Bone marrow (tissue), 2 donors: ENCODE data around the gene SPATA24.
A peak's percentile ranks its signal among the peaks of the same experiment; 100 is the strongest.
"Not testable (repeated sequence)": the region's sequence is repeated elsewhere in the genome, so short reads cannot be mapped to it uniquely, and the experiment has no call there.

ENCODE experiments used
- DNase-seq, 2 donors: peaks; one replicate each; lab custom pipeline; 2025; lab: John Stamatoyannopoulos, UW

The SPATA24 gene, protein sequence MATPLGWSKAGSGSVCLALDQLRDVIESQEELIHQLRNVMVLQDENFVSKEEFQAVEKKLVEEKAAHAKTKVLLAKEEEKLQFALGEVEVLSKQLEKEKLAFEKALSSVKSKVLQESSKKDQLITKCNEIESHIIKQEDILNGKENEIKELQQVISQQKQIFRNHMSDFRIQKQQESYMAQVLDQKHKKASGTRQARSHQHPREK

DNA sequence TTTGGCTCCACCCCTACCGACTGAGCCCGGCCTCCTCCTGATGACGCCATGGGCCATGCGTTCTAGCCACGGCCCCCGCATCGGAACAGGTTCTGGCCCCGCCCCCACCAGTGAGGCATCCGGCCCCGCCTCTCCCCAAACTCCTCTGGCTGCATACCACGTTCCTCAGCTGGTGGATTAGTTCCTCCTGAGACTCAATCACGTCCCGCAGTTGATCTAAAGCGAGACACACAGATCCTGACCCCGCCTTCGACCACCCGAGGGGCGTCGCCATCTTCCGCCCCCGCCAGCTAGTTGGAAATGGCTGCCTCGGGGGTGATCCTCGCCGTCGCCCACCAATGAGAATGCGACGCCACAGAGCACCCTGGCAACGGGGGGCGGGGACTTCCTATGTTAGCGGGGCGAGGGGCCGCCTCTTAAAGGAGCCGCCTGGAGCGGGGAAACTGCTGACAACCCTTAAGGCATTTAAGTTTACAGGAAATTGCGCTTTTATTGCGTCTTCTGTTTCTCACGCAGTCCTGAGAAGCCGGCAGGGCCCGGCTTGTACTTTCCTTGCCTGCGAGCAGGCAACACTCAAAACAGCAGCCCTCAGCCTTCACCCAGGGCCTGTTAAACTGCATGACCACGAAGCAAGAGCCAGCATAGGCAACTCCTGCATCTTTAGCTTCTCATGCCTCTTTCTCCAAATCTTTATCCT is at the start of gene SPATA24:
TSS of gene SPATA24 (minus strand) at position 303 of the 697 bp plus-strand sequence. CDS start at position 274, 29 bp downstream.
- DNase-seq, result peak; percentile 91 to 95

DNA sequence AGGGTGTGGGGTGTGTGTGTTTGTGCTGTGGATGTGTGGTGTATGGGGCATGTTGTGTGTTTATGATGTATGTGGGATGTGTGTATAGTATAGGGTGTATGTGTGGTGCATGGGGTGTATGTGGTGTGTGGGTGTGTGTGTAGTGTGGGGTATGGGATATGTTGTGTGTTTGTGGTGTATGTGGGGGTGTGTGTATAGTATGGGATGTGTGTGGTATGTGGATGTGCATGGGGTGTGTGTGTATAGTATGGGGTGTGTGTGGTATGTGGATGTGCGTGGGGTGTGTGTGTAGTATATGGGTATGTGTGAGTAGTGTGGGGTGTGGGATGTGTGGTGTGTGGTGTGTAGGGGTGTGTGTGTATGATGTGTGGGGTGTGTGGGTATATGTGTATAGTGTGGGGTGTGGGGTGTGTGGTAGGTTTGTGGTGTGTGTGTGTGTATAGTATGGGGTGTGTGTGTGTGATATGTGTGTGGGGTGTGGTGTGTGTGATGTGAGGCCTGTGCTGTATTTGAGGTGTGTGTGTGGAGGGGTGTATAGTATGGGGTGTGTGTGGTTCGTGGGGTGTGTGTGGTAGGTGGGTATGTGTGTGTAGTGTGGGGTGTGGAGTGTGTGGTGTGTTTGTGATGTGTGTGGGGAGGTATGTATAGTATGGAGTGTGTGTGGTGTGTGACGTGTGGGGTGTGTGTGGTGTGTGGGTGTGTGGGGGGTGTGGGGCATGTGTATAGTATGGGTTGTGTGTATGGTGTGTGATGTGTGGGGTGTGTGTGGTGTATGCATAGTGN is 48.2 kb upstream of the SPATA24 start:
- no peak for DNase-seq

DNA sequence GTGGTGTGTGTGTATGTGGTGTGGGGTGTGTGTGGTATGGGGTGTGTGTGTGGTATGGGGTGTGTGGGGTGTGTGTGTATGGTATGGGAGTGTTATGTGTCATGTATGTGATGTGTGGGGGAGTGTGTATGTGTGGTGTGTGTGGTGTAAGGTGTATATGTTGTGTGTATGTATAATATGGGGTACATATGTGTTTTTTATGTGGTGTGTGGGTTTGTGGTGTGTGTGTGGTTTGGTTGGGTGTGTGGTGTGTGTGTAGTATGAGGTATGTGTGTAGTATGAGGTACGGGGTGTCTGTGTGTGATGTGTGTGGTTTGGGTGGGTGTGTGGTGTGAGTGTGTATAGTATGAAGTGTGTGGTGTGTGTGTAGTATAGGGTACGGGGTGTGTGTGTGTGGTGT is 47.3 kb upstream of the SPATA24 start:
- no peak for DNase-seq

DNA sequence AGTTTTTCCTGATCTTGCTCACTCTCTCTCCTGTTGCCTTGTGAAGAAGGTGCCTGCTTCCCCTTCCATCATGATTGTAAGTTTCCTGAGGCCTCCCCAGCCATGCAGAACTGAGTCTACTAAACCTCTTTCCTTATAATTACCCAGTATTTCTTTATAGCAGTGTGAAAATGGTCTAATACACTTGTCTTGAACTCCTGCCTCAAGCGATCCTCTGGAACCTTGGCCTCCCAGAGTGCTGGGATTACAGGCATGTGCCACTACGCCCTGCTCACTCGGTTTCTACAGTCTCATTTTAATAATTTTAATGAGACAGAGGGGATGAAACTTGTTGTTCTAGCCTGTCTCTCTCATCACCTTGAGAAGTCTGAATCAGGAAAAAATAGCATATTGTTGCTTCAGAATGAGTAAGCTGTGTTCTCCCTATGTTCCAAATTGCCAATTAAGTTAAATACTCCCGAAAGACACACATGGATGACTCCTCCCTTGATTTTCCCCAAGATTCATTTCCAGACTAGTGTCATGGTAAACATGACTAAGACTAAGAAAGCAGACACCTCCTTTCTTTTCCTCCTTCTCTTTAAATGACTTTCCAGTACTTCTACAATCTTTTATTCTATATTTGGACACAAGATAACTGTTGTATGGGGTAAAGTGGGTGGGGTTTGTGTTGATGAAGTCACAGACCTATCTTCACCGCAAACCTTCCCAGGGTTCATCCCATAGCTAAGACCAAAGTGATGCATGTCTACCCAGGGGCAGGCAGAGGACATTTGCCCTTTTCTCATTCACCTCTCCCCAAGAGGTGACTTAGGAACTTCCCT is 43.3 kb upstream of the SPATA24 start:
- DNase-seq, result no peak

DNA sequence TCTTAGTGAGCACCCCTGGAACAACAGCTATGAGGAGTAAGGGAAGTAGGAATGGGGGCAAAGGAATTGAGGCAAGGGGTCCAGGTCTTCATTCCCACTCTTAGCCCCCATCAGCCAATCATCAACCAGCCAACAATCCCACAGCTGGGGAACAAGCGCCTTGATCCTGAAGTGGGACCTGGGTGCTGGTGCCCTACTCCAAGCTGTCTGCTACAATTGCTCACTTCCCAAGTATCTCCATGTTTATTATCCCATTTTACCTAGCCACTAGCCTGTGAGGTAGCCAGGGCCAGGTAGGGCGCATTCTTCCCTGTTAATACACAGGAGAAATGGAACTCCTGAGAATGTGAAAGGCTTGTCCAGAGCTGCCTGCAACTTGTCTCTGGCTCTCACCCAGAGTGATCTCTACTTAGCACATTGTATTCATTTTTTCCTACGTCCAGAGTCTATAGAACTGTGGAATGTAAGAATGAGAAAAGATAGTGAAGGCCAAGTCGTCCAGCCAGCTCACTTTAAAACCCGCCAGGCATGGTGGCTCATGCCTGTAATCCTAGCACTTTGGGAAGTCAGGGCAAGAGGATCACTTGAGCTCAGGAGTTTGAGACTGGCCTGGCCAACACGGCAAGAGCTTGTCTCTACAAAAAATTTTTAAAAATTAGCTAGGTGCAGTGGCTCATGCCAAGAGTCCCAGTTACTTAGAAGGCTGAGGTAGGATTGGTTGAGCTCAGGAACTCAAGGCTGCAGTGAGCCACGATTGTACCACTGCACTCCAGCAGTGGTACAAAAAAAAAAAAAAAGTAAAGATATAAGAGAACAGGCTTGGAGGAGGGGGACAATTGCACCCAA is 41.7 kb upstream of the SPATA24 start:
- DNase-seq, result no peak

DNA sequence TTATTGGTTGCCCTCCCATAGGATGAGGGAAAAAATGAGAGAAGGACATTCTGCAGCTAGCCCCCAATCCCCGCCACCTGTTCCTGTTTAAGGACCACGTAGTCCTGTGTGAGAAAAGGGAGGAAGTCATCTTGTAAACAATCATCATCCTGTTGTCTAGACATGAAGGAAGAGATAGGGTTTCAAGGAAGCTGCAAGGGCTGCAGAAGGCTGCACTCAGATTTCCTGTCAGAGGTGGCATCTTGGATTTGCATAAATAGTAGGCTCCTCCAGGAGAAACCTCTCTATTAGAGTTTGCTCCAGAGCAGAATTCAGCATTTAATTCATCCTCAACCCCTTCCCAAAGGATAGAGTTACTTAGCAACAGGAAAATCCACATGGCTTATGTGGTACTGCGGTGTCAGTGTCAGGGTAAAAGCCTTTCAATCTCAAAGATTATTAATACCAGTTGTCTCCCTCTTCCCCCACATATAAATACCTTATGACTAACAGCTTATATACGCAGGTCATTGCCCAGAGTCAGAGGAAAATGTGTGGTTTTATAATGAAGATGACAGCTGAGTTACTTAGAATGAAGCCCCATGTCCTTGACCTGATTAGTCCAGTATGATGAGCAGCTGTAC is 40.1 kb upstream of the SPATA24 start:
- peak in 1 of 2 donors; percentile 85 for DNase-seq

DNA sequence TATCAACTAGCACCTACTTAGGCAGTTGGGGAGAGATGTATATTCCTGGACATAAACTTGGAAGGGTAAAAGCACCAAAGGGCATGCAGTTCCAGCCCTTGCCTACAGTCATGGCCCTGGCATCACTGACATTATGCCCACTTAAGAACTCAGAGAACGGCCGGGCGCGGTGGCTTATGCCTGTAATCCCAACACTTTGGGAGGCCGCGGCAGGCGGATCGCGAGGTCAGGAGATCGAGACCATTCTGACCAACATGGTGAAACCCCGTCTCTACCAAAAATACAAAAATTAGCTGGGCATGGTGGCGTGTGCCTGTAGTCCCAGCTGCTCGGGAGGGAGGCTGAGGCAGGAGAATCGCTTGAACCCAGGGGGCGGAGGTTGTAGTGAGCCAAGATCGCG is 36.5 kb upstream of the SPATA24 start:
- DNase-seq, result not testable (repeated sequence)

DNA sequence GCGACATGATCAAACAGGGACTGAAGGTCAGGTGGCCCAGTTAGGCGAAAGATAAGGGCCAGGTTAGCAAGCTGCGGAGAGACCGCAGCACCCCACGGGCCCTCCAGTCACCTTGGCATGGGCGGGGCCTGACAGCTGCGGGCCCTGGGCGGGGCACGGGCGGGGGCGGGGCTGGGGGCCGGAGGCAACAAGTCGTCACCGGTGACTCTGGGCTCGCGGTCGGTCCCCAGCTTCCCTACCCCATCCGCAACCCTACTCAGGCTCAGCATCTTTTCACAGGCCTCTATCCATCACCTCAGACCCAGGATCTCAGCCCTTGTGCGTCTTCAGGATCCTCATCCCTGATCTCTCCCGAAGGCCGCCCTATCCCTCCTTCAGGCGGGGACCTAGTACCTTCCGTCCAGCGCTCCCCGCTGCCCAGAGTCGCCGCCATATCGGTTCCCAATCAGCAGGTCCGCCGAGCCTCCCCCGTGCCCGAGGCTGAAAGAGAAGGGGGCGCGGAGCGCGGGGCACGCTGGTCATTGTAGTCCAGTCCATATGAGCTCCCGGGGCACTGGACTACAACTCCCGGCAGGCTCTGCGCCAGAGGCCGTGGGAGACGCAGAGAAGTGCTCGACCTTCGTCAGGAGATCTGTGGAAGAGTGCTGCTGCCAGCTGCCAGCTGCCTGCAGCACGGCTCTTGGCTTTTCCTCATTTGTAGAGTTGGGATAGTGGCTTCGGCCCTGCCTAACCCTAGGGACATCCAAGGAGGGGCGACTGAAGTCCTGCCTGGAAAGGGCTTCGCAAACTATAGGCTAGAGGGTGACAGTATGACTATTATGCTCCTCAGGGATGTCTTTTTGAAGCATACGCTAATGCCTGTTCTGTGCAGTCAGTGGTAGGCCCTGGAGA is 35.4 kb upstream of the SPATA24 start, which contains the start of gene DNAJC18:
TSS of gene DNAJC18 (minus strand) at position 513 of the 891 bp plus-strand sequence. CDS start at position 433, 80 bp downstream.
- DNase-seq, result peak; percentile 61

DNA sequence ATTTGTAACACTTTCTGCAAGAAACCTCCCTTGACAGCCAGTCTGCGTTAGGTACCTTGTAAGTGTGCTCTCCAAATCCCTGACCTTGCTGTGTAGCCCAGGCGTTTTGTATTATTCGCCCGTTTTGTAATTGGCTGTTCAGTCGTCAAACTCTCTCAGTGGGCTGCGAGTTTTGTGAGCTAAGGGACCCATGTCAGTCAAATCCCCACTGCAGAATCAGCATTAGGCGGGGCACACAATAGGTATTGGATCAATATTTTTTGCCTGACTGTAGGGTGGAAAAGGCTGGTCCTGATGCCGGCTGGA is 34.8 kb upstream of the SPATA24 start:
- no peak for DNase-seq

DNA sequence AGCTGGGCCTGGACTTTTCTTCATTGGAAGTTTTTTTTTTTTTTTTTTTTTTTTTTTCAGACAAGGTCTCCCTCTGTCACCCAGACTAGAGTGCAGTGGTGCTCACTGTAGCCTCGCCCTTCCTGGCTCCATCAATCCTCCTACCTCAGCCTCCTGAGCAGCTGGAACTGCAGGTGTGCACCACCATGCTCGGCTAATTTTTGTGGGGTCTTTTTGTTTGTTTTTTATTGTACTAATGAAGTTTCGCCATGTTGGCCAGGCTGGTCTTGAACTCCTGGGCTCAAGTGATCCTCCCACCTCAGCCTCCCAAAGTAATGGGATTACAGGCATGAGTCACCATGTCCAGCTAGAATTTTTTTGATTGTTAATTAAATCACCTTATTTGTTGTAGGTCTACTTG is 31.8 kb upstream of the SPATA24 start:
- no peak for DNase-seq

DNA sequence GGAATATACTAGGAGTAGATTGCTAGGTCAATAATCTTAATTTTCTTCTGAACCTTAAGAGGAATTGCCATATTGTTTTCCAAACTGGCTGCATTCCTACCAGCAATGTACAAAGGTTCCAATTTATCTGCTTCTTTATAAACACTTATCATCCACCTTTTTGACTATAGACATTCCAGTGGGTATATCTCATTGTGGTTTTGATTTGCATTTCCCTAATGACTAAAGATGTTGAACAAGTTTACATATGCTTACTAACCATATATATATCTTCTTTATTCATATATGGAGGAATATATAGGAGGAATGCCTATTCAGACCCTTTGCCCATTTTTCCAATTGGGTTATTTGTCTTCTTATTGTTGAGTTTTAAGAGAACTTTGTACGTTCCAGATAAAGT is 27.8 kb upstream of the SPATA24 start:
- DNase-seq, result no peak

DNA sequence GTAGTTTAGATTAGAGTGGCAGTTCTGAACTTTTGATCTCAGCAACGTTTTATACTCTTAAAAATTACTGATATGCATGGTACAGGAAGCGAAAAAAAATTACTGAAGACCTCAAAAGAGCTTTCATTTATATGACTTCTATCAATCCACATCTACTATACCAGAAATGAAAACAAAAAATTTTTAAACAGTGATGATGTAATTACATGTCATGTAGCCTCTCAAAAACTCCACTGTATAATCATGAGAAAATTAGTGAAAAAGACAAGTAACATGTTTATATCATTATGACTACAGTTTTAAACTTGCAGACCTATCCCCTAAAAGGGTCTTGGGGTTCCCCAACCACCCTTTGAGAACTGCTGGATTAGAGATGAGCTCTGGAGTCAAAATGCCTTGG is 26.1 kb upstream of the SPATA24 start:
- no peak for DNase-seq

DNA sequence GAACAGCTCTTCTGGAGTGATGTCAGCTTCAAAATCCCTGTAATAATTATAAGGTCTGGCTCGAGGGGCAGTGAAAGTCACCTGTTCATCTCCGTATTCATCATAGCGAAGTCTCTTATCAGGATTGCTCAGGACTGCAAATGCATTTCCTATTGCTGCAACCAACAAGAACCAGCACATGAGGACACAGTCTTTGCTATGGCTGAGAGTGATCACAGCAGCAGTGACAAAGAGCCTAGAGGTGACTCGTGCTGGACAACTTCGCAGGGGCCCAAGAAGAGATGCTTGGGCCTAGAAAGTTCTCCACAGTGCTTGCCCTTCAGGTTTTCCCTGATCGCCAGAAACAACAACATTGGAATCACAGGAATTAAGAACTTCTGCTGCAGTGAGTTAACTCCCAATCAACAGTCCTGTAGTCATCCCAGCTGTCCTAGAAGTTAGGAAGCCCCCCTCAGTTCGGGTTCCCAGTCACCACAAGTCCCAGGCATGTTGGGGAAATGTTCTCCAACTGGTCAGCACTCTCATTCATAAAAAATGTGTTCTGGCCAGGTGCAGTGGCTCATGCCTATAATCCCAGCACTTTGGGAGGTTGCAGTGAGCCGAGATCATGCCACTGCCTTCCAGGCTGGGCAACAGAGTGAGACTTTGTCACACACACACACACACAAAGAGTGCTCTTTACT is 22.5 kb upstream of the SPATA24 start:
- no peak for DNase-seq

DNA sequence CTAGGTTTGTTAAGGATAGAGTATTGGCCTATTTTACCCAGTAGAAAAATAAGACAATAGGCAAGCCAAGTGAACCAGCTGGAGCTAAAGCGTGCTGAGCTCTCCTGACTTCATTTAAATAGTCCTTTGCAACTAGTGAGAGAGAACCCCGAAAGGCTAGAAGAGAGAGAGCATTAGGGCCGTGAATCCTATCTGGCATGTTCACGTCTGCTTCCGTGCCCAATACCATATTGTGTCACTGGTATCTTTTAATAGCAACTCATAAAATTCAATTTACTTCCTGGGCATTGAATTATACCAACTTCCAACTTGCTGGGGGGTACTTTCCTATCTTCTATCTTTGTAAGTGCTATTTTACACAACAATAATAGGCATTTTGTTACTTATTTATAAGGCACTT is 21.6 kb upstream of the SPATA24 start:
- DNase-seq, result no peak

DNA sequence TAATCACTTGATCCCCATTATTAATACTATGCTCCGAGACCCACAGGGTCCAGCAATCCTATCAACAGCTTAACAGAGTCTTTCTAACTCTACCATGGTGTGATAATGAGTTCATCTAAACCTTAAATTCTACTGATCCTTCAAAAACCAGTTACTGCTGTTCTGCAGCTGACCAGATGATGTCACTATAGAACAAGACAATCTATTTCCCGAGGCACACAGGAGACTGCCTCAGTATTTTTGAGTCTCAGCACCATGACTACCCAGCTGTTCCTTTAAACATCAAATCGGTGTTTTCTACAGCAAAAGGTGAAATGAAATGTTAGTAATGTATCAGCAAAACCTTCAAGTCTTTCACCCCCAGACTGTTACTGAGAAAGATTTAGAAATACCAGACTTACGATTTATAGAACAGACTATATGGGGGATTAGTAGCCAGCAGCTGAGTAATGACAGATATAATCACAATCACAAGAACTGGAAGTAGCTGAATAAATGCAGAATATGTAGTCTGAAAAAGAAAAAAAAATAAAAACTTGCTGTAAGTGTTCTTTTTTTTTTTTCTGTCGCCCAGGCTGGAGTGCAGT is 18.5 kb upstream of the SPATA24 start:
- DNase-seq, result peak in 1 of 2 donors; percentile 78

DNA sequence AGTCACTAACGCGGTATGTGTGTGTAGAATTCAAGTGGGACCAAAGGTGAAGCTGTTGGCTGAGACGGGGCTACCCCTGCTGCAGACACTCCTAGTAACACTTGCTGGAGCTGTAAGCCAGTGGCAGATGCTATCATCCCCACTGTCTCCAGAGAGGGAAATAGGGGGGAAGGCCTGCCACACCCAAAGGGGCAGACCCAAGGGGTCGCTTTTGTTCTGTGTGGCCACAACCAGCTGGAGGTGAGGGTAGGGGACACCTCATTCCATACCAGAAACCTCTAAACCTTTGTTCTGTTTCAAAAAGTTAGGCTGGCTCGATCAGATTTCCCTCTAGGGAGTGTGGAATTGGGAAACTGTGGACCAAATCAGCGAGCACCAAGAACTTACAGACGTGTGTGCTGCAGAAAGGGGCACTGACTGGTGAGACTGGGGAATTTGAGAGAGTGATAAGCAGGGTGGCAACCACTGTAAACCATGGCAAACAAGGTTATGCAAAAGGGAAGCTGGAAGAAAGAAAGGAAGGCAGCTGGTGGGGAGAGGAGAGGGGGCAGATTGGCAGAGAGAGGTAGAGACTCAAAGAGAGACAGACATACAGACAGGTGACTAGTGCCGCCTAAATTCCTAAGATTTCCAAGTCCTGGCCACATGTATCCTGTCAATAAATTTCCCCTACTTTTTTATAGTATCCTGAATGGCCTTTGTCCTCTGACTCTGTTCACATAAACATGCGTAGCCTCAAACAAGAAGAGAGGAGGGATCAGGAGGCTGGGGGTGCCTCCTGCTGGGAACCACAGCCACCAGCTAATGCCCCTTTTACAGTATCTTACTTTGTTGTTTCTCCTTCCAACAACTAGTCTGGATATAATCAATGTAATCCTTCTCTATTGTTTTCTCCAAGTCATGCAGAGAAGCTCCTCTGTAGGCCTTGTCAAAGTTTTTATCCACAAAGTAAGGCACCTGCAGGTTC is 15.6 kb upstream of the SPATA24 start:
- peak in 1 of 2 donors; percentile 21 for DNase-seq

DNA sequence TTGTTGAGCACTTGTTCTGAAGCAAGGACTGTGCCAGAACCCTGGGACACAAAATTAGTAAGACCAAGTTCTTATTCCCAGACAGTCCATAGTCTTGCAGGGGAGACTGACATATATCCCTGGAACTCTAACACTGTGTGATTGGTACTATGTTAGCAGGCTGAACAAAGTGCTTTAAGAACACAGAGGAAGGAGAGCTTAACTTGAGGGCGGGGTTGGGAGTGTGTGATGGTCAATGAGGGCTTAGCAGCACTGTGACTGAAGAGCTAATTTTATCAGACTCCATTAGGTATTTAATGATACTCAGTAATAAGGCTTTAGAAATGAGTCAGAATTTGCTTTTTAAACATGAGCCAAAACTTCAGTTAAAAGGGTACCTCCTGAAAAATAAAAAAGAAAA is 14.9 kb upstream of the SPATA24 start:
- DNase-seq, result no peak

DNA sequence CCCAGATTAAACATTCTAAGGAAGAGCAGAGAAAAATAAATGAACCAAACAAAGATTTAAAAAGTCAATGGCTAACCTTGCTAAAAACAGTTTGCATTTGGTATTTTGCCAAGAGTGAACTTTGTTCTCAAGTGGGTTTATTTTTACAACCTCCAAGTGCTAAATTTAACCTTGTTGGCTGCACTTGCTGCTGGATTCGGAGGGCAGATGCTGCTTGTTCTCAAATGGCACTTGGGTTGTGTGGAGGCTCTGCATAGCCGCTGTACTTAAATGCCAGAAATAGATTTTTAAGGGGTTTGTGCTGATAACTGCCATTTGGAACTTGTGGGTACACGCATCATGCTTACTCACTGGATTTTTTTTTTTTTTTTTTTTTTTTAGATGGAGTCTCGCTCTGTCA is 13.3 kb upstream of the SPATA24 start:
- peak in 1 of 2 donors; percentile 64 for DNase-seq
